Activated CD4-positive, alpha-beta T cell treated with anti-CD3 and anti-CD28 coated beads for 4 hours (primary cell): ENCODE measurements around the gene GREB1.

Source experiments
- DNase-seq, 2 donors: peaks; one replicate each; pipeline ENCODE4 v3.0.0-alpha.2; 2020

GREB1 gene

GRCh38 chr2:11539317-11540147 is 5.7 kb downstream of the GREB1 start:
- no peak for DNase-seq

GRCh38 chr2:11540148-11540995 is 6.5 kb downstream of the GREB1 start:
- no peak for DNase-seq

GRCh38 chr2:11540996-11541692 is 7.3 kb downstream of the GREB1 start:
- no peak for DNase-seq

GRCh38 chr2:11541693-11542274 is 7.9 kb downstream of the GREB1 start:
- DNase-seq: no peak

GRCh38 chr2:11542275-11542819 is 8.5 kb downstream of the GREB1 start:
- DNase-seq: no peak

GRCh38 chr2:11543337-11544216 is 9.7 kb downstream of the GREB1 start:
- no peak for DNase-seq

- DNase-seq: no peak
These were observed 12.2 kb downstream of the GREB1 start for GRCh38 chr2:11546072-11546471.

- DNase-seq: no peak
These were observed 14.2 kb downstream of the GREB1 start for GRCh38 chr2:11547912-11548497.

- no peak for DNase-seq
These were observed 16.5 kb downstream of the GREB1 start for GRCh38 chr2:11550302-11550701.

- DNase-seq: no peak
These were observed 17.2 kb downstream of the GREB1 start for GRCh38 chr2:11550901-11551568.

- DNase-seq: no peak
These were observed 17.9 kb downstream of the GREB1 start for GRCh38 chr2:11551569-11552259.

- DNase-seq: no peak
These were observed 18.4 kb downstream of the GREB1 start for GRCh38 chr2:11552260-11552638.

GRCh38 chr2:11553661-11554398 is 20.0 kb downstream of the GREB1 start:
- no peak for DNase-seq

- DNase-seq: no peak
These were observed 20.5 kb downstream of the GREB1 start for GRCh38 chr2:11554399-11554716.

- DNase-seq: no peak
These were observed 22.4 kb downstream of the GREB1 start for GRCh38 chr2:11556101-11556806.

GRCh38 chr2:11558214-11558886 is 24.5 kb downstream of the GREB1 start:
- DNase-seq: no peak

- DNase-seq: no peak
These were observed 25.4 kb downstream of the GREB1 start for GRCh38 chr2:11559066-11559785.

GRCh38 chr2:11559786-11560155 is 25.9 kb downstream of the GREB1 start:
- DNase-seq: no peak
